HepG2 (cell line): ENCODE data around the gene ARL16. TPM values are rescaled to one million over a fixed set of nuclear protein-coding genes. Genes with fewer than 3 reads are reported as not detected.
A peak's percentile ranks its signal among the peaks of the same experiment; 100 is the strongest.

Experiments used
- BRCA1 ChIP-seq: sonication (generic); formaldehyde crosslinking; IDR thresholded peaks from 2 replicates; pipeline ENCODE4 v1.4.0; 2020; ENCODE audit warnings: missing genetic modification reagents
- MYC ChIP-seq: sonication (generic); formaldehyde crosslinking; IDR thresholded peaks from 2 replicates; pipeline ENCODE4 v1.9.0; 2021; ENCODE audit warnings: missing genetic modification reagents, borderline replicate concordance
- RBFOX2 ChIP-seq: fragments of 200-400 bp; formaldehyde crosslinking; IDR thresholded peaks from 2 replicates; pipeline ENCODE4 v1.6.1; 2017; ENCODE audit warnings: low read depth, mild to moderate bottlenecking, low read length
- RFX5 ChIP-seq: IDR thresholded peaks from 2 replicates; pipeline ENCODE4 v1.6.1; 2011; ENCODE audit warnings: low read depth, low read length, improper control_type of control experiment
- SRY ChIP-seq: sonication (generic); formaldehyde crosslinking; IDR thresholded peaks from 2 replicates; pipeline ENCODE4 v1.8.0; 2022; ENCODE audit warnings: mild to moderate bottlenecking, missing genetic modification reagents
- STAT5B ChIP-seq: sonication (generic); formaldehyde crosslinking; IDR thresholded peaks from 2 replicates; pipeline ENCODE4 v1.4.0; 2020; ENCODE audit warnings: missing genetic modification reagents
- THAP11 ChIP-seq: IDR thresholded peaks from 2 replicates; pipeline ENCODE4 v1.6.1; 2016; ENCODE audit warnings: missing biosample characterization, missing genetic modification reagents
- ZFP62 ChIP-seq: sonication (generic); formaldehyde crosslinking; IDR thresholded peaks from 2 replicates; pipeline ENCODE4 v1.4.0; 2020; ENCODE audit warnings: missing genetic modification reagents
- ZMAT3 ChIP-seq: sonication (generic); formaldehyde crosslinking; conservative IDR thresholded peaks from 2 replicates; pipeline ENCODE4 v1.7.0; 2021; ENCODE audit warnings: missing genetic modification reagents
- ZNF138 ChIP-seq: sonication (generic); formaldehyde crosslinking; IDR thresholded peaks from 2 replicates; pipeline ENCODE4 v1.5.0; 2020; ENCODE audit warnings: mild to moderate bottlenecking, low read depth, missing genetic modification reagents
- ZNF143 ChIP-seq: sonication (generic); formaldehyde crosslinking; IDR thresholded peaks from 2 replicates; pipeline ENCODE4 v1.4.0; 2020; ENCODE audit warnings: missing genetic modification reagents
- ZNF224 ChIP-seq: sonication (generic); formaldehyde crosslinking; IDR thresholded peaks from 2 replicates; pipeline ENCODE4 v1.5.0; 2020; ENCODE audit warnings: mild to moderate bottlenecking, missing genetic modification reagents
- ZNF383 ChIP-seq: sonication (generic); formaldehyde crosslinking; IDR thresholded peaks from 2 replicates; pipeline ENCODE4 v1.4.0; 2020; ENCODE audit warnings: missing genetic modification reagents, mild to moderate bottlenecking, borderline replicate concordance
- ZNF572 ChIP-seq: sonication (generic); formaldehyde crosslinking; IDR thresholded peaks from 2 replicates; pipeline ENCODE4 v1.5.1; 2020; ENCODE audit warnings: mild to moderate bottlenecking, missing genetic modification reagents
- ZNF746 ChIP-seq: sonication (generic); formaldehyde crosslinking; IDR thresholded peaks from 2 replicates; pipeline ENCODE4 v1.8.0; 2022; ENCODE audit warnings: mild to moderate bottlenecking, missing genetic modification reagents
- polyA plus RNA-seq, 8 experiments: library from polyadenylated mRNA; depleted of rRNA in 3 of 8; stranded (reverse) in 7 of 8; unstranded in 1 of 8; fragments of >200 nt; fragmentation: Illumina TruSeq in 4 of 8; extraction: Trizol in 4 of 8; gene quantifications; 2 replicates each; pipeline versions ENCODE4 v1.2.1 to v1.2.3, GENCODE V29; 2011 to 2016; ENCODE audit warnings: low read depth in 4 of 8, missing spikeins in 1 of 8, mixed read lengths in 1 of 8; ENCODE audit not compliant: insufficient read depth in 1 of 8
- total RNA-seq, 5 experiments: library from RNA; depleted of rRNA; stranded (reverse); fragments of >200 nt; fragmentation: Illumina TruSeq; extraction: Trizol; gene quantifications; 2 replicates each; pipeline ENCODE4 v1.2.3, GENCODE V29; 2016; ENCODE audit warnings: low read depth in 1 of 5
- TF ChIP-seq, protein P1 (sequence below): sonication (generic); formaldehyde crosslinking; IDR thresholded peaks from 2 replicates; pipeline ENCODE4 v1.5.0; 2020; ENCODE audit warnings: mild to moderate bottlenecking, missing genetic modification reagents, moderate library complexity
- TF ChIP-seq, protein P2 (sequence below): IDR thresholded peaks from 2 replicates; pipeline ENCODE4 v1.6.1; 2016; ENCODE audit warnings: low read depth
- TF ChIP-seq, protein P3 (sequence below): sonication (generic); formaldehyde crosslinking; IDR thresholded peaks from 2 replicates; pipeline ENCODE4 v1.8.0; 2022; ENCODE audit warnings: missing genetic modification reagents, mild to moderate bottlenecking, moderate library complexity, borderline replicate concordance
- TF ChIP-seq, protein P4 (sequence below): sonication (generic); formaldehyde crosslinking; IDR thresholded peaks from 2 replicates; pipeline ENCODE4 v1.9.0; 2021; ENCODE audit warnings: missing genetic modification reagents, mild to moderate bottlenecking, borderline replicate concordance

The ARL16 gene
- total and polyA plus RNA-seq, 2 of the 13 experiments (the other 11 are each of a cell fraction or from before 2014, with no cell fraction given): 20.8 to 30.8 TPM

DNA sequence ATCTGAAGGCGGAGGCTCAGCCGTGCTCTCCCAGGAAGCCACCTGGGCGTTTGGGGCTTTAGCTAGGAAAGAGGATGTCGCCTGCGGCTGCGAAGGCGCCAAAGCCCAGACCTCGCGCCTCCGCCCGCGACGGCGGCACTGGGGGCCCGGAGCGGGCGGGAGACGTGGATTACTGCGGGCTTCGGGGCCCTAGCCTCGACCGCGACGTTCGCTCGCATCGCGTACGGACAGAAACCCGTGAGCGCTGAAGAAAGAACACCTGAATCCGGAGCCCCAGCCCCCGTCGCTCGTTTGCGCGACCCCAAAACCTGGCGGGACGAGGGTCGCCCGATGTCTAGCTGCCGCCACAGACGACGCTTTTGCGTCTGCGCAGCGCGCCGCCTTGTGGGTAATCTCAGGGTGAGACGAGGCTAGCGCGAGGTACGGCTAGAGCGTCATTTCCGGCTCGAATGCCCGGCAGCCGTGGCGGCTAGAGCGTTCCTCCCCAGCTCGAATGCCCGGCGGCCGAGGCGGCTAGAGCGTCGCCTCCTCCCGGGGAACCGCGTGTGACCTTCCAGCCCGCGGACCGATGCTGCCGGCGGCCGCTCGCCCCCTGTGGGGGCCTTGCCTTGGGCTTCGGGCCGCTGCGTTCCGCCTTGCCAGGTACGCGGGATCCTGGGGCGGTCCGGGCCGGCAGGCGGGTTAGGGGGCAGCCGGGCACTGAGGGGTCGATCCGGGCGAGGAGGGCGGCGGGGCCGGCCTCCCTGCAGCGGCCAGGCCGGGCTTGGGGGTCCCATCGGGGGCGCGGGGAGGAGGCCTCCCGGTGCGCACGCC lies 19.5 kb upstream of the ARL16 start, which contains the start of gene MRPL12 (continued):
- TF ChIP-seq ZNF572 (CRISPR knock-in tag): no peak; the same call in 1 of the 2 replicates
- 0 out of 2 replicates have a peak, but pooled peaks have one; percentile 24 for TF ChIP-seq RFX5
- TF ChIP-seq ZMAT3 (CRISPR knock-in tag): no peak
- TF ChIP-seq MYC (CRISPR knock-in tag): peak; percentile 100
- TF ChIP-seq, protein P1, sequence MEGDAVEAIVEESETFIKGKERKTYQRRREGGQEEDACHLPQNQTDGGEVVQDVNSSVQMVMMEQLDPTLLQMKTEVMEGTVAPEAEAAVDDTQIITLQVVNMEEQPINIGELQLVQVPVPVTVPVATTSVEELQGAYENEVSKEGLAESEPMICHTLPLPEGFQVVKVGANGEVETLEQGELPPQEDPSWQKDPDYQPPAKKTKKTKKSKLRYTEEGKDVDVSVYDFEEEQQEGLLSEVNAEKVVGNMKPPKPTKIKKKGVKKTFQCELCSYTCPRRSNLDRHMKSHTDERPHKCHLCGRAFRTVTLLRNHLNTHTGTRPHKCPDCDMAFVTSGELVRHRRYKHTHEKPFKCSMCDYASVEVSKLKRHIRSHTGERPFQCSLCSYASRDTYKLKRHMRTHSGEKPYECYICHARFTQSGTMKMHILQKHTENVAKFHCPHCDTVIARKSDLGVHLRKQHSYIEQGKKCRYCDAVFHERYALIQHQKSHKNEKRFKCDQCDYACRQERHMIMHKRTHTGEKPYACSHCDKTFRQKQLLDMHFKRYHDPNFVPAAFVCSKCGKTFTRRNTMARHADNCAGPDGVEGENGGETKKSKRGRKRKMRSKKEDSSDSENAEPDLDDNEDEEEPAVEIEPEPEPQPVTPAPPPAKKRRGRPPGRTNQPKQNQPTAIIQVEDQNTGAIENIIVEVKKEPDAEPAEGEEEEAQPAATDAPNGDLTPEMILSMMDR (CRISPR knock-in tag): peak; percentile 69
- TF ChIP-seq RBFOX2: peak; percentile 99
- TF ChIP-seq, protein P2, sequence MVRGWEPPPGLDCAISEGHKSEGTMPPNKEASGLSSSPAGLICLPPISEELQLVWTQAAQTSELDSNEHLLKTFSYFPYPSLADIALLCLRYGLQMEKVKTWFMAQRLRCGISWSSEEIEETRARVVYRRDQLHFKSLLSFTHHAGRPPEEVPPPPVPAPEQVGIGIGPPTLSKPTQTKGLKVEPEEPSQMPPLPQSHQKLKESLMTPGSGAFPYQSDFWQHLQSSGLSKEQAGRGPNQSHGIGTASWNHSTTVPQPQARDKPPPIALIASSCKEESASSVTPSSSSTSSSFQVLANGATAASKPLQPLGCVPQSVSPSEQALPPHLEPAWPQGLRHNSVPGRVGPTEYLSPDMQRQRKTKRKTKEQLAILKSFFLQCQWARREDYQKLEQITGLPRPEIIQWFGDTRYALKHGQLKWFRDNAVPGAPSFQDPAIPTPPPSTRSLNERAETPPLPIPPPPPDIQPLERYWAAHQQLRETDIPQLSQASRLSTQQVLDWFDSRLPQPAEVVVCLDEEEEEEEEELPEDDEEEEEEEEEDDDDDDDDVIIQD (CRISPR knock-in tag): 0 out of 2 replicates have a peak, but pooled peaks have one; percentile 32
- peak; percentile 76; the same call in 1 of the 2 replicates for TF ChIP-seq BRCA1 (CRISPR knock-in tag)
- peak; percentile 70; the same call in 1 of the 2 replicates for TF ChIP-seq ZFP62 (CRISPR knock-in tag)
- TF ChIP-seq, protein P3, sequence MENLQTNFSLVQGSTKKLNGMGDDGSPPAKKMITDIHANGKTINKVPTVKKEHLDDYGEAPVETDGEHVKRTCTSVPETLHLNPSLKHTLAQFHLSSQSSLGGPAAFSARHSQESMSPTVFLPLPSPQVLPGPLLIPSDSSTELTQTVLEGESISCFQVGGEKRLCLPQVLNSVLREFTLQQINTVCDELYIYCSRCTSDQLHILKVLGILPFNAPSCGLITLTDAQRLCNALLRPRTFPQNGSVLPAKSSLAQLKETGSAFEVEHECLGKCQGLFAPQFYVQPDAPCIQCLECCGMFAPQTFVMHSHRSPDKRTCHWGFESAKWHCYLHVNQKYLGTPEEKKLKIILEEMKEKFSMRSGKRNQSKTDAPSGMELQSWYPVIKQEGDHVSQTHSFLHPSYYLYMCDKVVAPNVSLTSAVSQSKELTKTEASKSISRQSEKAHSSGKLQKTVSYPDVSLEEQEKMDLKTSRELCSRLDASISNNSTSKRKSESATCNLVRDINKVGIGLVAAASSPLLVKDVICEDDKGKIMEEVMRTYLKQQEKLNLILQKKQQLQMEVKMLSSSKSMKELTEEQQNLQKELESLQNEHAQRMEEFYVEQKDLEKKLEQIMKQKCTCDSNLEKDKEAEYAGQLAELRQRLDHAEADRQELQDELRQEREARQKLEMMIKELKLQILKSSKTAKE (CRISPR knock-in tag): peak; percentile 74
- TF ChIP-seq ZNF224 (CRISPR knock-in tag): no peak
- TF ChIP-seq SRY (CRISPR knock-in tag): peak; percentile 87; the same call in 1 of the 2 replicates
- TF ChIP-seq STAT5B (CRISPR knock-in tag): peak; percentile 96
- peak; percentile 98; the same call in 1 of the 2 replicates for TF ChIP-seq ZNF138 (CRISPR knock-in tag)
- TF ChIP-seq ZNF383 (CRISPR knock-in tag): peak; percentile 97
- TF ChIP-seq, protein P4, sequence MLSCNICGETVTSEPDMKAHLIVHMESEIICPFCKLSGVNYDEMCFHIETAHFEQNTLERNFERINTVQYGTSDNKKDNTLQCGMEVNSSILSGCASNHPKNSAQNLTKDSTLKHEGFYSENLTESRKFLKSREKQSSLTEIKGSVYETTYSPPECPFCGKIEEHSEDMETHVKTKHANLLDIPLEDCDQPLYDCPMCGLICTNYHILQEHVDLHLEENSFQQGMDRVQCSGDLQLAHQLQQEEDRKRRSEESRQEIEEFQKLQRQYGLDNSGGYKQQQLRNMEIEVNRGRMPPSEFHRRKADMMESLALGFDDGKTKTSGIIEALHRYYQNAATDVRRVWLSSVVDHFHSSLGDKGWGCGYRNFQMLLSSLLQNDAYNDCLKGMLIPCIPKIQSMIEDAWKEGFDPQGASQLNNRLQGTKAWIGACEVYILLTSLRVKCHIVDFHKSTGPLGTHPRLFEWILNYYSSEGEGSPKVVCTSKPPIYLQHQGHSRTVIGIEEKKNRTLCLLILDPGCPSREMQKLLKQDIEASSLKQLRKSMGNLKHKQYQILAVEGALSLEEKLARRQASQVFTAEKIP (CRISPR knock-in tag): no peak
- peak; percentile 96 for TF ChIP-seq ZNF143
- peak; percentile 96 for TF ChIP-seq THAP11 (CRISPR knock-in tag)
- no peak for TF ChIP-seq ZNF746 (CRISPR knock-in tag)
